SW480 (cell line): Measurements from ENCODE around the gene FAM83G.
"Not testable (repeated sequence)": the region's sequence is repeated elsewhere in the genome, so short reads cannot be mapped to it uniquely, and the experiment has no call there.

Experiments
- DNase-seq: peaks from one replicate; pipeline ENCODE4 v3.0.0-alpha.2; 2016; ENCODE audit warnings: low spot score

FAM83G gene

GRCh38 chr17:19022747-19023146 is 18.2 kb upstream of the FAM83G start:
- no peak for DNase-seq

GRCh38 chr17:19022128-19022527 is 17.6 kb upstream of the FAM83G start:
- no peak for DNase-seq

- DNase-seq, result no peak
These were observed 17.1 kb upstream of the FAM83G start for GRCh38 chr17:19021622-19022083.

- not testable (repeated sequence) for DNase-seq
These were observed 16.6 kb upstream of the FAM83G start for GRCh38 chr17:19021011-19021621.

- DNase-seq, result no peak
These were observed 15.5 kb upstream of the FAM83G start for GRCh38 chr17:19020016-19020415.

- no peak for DNase-seq
These were observed 14.7 kb upstream of the FAM83G start for GRCh38 chr17:19019041-19019941.

- no peak for DNase-seq
These were observed 14.0 kb upstream of the FAM83G start for GRCh38 chr17:19018600-19018950.

- DNase-seq, result no peak
These were observed 13.4 kb upstream of the FAM83G start for GRCh38 chr17:19017804-19018599.

GRCh38 chr17:19017401-19017800 is 12.8 kb upstream of the FAM83G start:
- no peak for DNase-seq

- DNase-seq, result no peak
These were observed 12.3 kb upstream of the FAM83G start for GRCh38 chr17:19016881-19017280.

GRCh38 chr17:19016297-19016696 is 11.7 kb upstream of the FAM83G start:
- DNase-seq, result no peak

GRCh38 chr17:19015428-19015827 is 10.9 kb upstream of the FAM83G start:
- DNase-seq, result no peak

- no peak for DNase-seq
These were observed 10.2 kb upstream of the FAM83G start for GRCh38 chr17:19014628-19015215.

GRCh38 chr17:19013806-19014627 is 9.5 kb upstream of the FAM83G start:
- DNase-seq, result no peak

- DNase-seq, result no peak
These were observed 8.7 kb upstream of the FAM83G start for GRCh38 chr17:19013226-19013625.

GRCh38 chr17:19012171-19013080 is 7.9 kb upstream of the FAM83G start:
- no peak for DNase-seq

- DNase-seq, result no peak
These were observed 7.0 kb upstream of the FAM83G start for GRCh38 chr17:19011581-19011980.

GRCh38 chr17:19010729-19011505 is 6.4 kb upstream of the FAM83G start:
- no peak for DNase-seq

GRCh38 chr17:19009970-19010369 is 5.4 kb upstream of the FAM83G start:
- DNase-seq, result no peak

GRCh38 chr17:19006698-19007097 is 2.1 kb upstream of the FAM83G start:
- no peak for DNase-seq
